Activated CD4-positive, alpha-beta T cell treated with anti-CD3 and anti-CD28 coated beads for 24 hours (primary cell): ENCODE data around the gene FSCB.
"Not testable (repeated sequence)": the region's sequence is repeated elsewhere in the genome, so short reads cannot be mapped to it uniquely, and the experiment has no call there.

Source experiments
- DNase-seq, 2 donors: peaks; one replicate each; pipeline ENCODE4 v3.0.0-alpha.2; 2020; ENCODE audit warnings: low read depth in 2 of 2

Gene FSCB

GRCh38 chr14:44507183-44507582 lies at the start of gene FSCB:
Gene FSCB, minus strand, starts transcription at chr14:44507283. Its CDS starts 296 bp downstream, at chr14:44506987.
- DNase-seq: no peak

- no peak for DNase-seq
Measured at GRCh38 chr14:44531658-44532057, 24.6 kb upstream of the FSCB start.

GRCh38 chr14:44530475-44530874 lies 23.4 kb upstream of the FSCB start:
- DNase-seq: no peak

- DNase-seq: no peak
Measured at GRCh38 chr14:44529026-44529425, 21.9 kb upstream of the FSCB start.

- DNase-seq: no peak
Measured at GRCh38 chr14:44528180-44528579, 21.1 kb upstream of the FSCB start.

GRCh38 chr14:44525237-44525636 lies 18.2 kb upstream of the FSCB start:
- DNase-seq: no peak

GRCh38 chr14:44515668-44516067 lies 8.6 kb upstream of the FSCB start:
- not testable (repeated sequence) for DNase-seq

- DNase-seq: no peak
Measured at GRCh38 chr14:44508834-44509233, 1.8 kb upstream of the FSCB start.

GRCh38 chr14:44505588-44505987 lies 1.5 kb downstream of the FSCB start:
- no peak for DNase-seq

- no peak for DNase-seq
Measured at GRCh38 chr14:44497148-44497547, 9.9 kb downstream of the FSCB start.

- DNase-seq: no peak
Measured at GRCh38 chr14:44494137-44494536, 12.9 kb downstream of the FSCB start.

- DNase-seq: no peak
Measured at GRCh38 chr14:44490966-44491365, 16.1 kb downstream of the FSCB start.

- no peak for DNase-seq
Measured at GRCh38 chr14:44477953-44478352, 29.1 kb downstream of the FSCB start.

GRCh38 chr14:44468771-44469170 lies 38.3 kb downstream of the FSCB start:
- no peak for DNase-seq

GRCh38 chr14:44463356-44464004 lies 43.6 kb downstream of the FSCB start:
- DNase-seq: no peak

- DNase-seq: no peak
Measured at GRCh38 chr14:44462381-44462780, 44.7 kb downstream of the FSCB start.

GRCh38 chr14:44461811-44462210 lies 45.3 kb downstream of the FSCB start:
- no peak for DNase-seq
